Caco-2 (cell line): ENCODE data around the gene HARS1. TPM values are rescaled to one million over a fixed set of nuclear protein-coding genes. Genes with fewer than 3 reads are reported as not detected.

Experiments
- BruUV-seq: library from RNA; stranded (reverse); fragments of 400-500 nt; replicated peaks from 2 replicates; lab custom pipeline; 2021; lab: Mats Ljungman, UMichigan
- CTCF ChIA-PET: fragments of 300-600 bp; sonication (Branson Sonifier 250); formaldehyde crosslinking; loops from one replicate; lab custom pipeline; 2022; ENCODE audit warnings: antibody characterized with exemption; lab: Charles Lee
- POLR2A ChIA-PET: fragments of 300-600 bp; sonication (Branson Sonifier 250); formaldehyde crosslinking; loops from one replicate; lab custom pipeline; 2022; ENCODE audit warnings: antibody characterized with exemption; lab: Charles Lee
- DNase-seq, 2 experiments: peaks; one replicate each; pipeline versions ENCODE4 v3.0.0 to v3.0.0-alpha.2; 2020 to 2022
- H3K27me3 ChIP-seq: replicated peaks from 2 replicates; pipeline ENCODE4 v1.6.0; 2011; ENCODE audit warnings: low read length; ENCODE audit not compliant: control insufficient read depth, insufficient read depth
- H3K36me3 ChIP-seq: 2 replicates; pipeline ENCODE4 v1.5.1; 2011; ENCODE audit warnings: low read length; ENCODE audit not compliant: control insufficient read depth, insufficient read depth
- H3K4me1 ChIP-seq: fragments of 250-450 bp; sonication (Bioruptor Pico); 2 replicates; pipeline ENCODE4 v1.5.1; 2020; ENCODE audit warnings: mild to moderate bottlenecking
- H3K4me3 ChIP-seq: 2 replicates; pipeline ENCODE4 v1.5.1; 2011; ENCODE audit warnings: low read depth, mild to moderate bottlenecking, control low read depth, low read length
- H3K9me3 ChIP-seq: fragments of 250-450 bp; sonication (Bioruptor Pico); 2 replicates; pipeline ENCODE4 v1.5.1; 2020; ENCODE audit warnings: mild to moderate bottlenecking, moderate library complexity
- H3K27ac Mint-ChIP-seq: one replicate; pipeline ENCODE4 v1.8.0; 2022; ENCODE audit warnings: mixed read lengths; ENCODE audit not compliant: unreplicated experiment
- H3K27me3 Mint-ChIP-seq: one replicate; pipeline ENCODE4 v1.8.0; 2022; ENCODE audit warnings: mixed read lengths; ENCODE audit not compliant: insufficient read depth, unreplicated experiment
- H3K36me3 Mint-ChIP-seq: one replicate; pipeline ENCODE4 v1.8.0; 2022; ENCODE audit warnings: mild to moderate bottlenecking, mixed read lengths; ENCODE audit not compliant: insufficient read depth, unreplicated experiment
- H3K4me1 Mint-ChIP-seq: one replicate; pipeline ENCODE4 v1.8.0; 2022; ENCODE audit warnings: low read depth, mixed read lengths; ENCODE audit not compliant: unreplicated experiment
- H3K4me3 Mint-ChIP-seq: one replicate; pipeline ENCODE4 v1.8.0; 2022; ENCODE audit warnings: mild to moderate bottlenecking, moderate library complexity, mixed read lengths; ENCODE audit not compliant: unreplicated experiment
- H3K9me3 Mint-ChIP-seq: one replicate; pipeline ENCODE4 v1.8.0; 2022; ENCODE audit warnings: mixed read lengths; ENCODE audit not compliant: unreplicated experiment
- CTCF ChIP-seq, 2 experiments: fragments of 200-600 bp in 1 of 2; IDR thresholded peaks; 1 replicate in 1 of 2; 2 replicates in 1 of 2; pipeline versions ENCODE4 v1.5.1 to v1.8.0; 2011 to 2022; ENCODE audit warnings: antibody characterized with exemption in 1 of 2, control low read depth in 1 of 2, inconsistent platforms in 1 of 2, low read depth in 1 of 2, low read length in 1 of 2, mild to moderate bottlenecking in 1 of 2, moderate library complexity in 1 of 2; ENCODE audit not compliant: insufficient read depth in 1 of 2, severe bottlenecking in 1 of 2, unreplicated experiment in 1 of 2
- intact Hi-C: fragments of 100-400 bp; cut with micrococcal nuclease; formaldehyde crosslinking; loops from one replicate; pipeline ENCODE4 v1.10.0; 2022; ENCODE audit not compliant: unreplicated experiment
- total RNA-seq: library from RNA; stranded (reverse); gene quantifications from 2 replicates; pipeline ENCODE4 v1.2.3, GENCODE V29; 2022

HARS1 gene
- total RNA-seq, 1 experiment from 2014 or later, result 83.5 TPM

GRCh38 chr5:140633501-140633900, 57.7 kb downstream of the HARS1 start:
- ChIA-PET CTCF (interaction anchor here (1.6 kb wide), 1 partner anchor 86 kb away, joined by 5 read pairs; the partner anchor contains the start of gene EIF4EBP3), POLR2A (interaction anchor here (0.5 to 1.0 kb wide), 2 partner anchors 76 to 986 kb away, joined by 3 to 5 read pairs; partner anchors contain the start of gene SRA1)
- Histone ChIP-seq H3K27me3 (no peaks in the 10 kb centered on the region), H3K4me1 (peaks cover 17% of the 10 kb centered on the region), H3K9me3 (peaks cover 10% of the 10 kb centered on the region), H3K36me3 (no peaks in the 10 kb centered on the region), H3K4me3 (peak overlapping the region; percentile 49)
- TF ChIP-seq CTCF (IDR thresholded peaks at IDR 0.05; ENCODE audit: insufficient read depth in 1 of 2, low read depth in 1 of 2, low read length in 1 of 2, severe bottlenecking in 1 of 2, unreplicated experiment in 1 of 2), result no peak
- Mint-ChIP-seq H3K4me1 (peaks cover 17% of the 10 kb centered on the region), H3K9me3 (no peaks in the 10 kb centered on the region), H3K27me3 (no peaks in the 10 kb centered on the region), H3K27ac (no peak overlapping the region), H3K4me3 (peak overlapping the region; percentile 88), H3K36me3 (peaks cover 25% of the 10 kb centered on the region)
- intact Hi-C loops, result loop anchor here (1.0 kb wide), 1 partner anchor 86 kb away; the partner anchor contains the start of gene EIF4EBP3
- DNase-seq, result no peak
- BruUV-seq, result TSS peak; percentile 21

DNA sequence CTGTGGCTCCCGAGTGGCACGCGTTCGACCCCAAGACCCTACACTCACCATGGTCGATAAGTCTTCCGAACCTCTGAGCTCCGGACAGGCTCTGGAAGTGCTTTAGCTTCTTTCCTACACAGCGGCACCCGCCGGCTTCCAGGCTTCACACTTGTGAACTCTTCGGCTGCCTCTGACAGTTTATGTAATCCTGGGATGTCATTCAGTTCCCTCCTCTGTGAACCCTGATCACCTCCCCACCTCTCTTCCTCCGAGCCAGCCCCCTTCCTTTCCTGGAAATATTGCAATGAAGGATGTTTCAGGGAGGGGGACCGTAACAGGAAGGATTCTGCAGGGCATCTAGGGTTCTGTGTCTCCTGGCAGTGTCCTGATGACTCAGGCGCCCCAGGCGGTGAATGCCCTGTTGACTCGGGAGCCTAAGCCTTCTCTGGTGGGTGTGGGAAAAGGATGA, 58.1 kb downstream of the HARS1 start, which contains the start of gene CD14:
TSS of gene CD14 (minus strand) at position 155 of the 451 bp plus-strand sequence. CDS start at position 51, 104 bp downstream.
- peaks cover 14% of the 10 kb centered on the region for H3K9me3 ChIP-seq
- peak within 1 kb of the TSS; percentile 49 for H3K4me3 ChIP-seq
- H3K36me3 Mint-ChIP-seq, result peaks cover 21% of the 10 kb centered on the region
- no peaks in the 10 kb centered on the region for H3K27me3 ChIP-seq
- H3K4me3 Mint-ChIP-seq, result peak within 1 kb of the TSS; percentile 88
- H3K9me3 Mint-ChIP-seq, result no peaks in the 10 kb centered on the region
- peaks cover 17% of the 10 kb centered on the region for H3K4me1 ChIP-seq
- no peaks in the 10 kb centered on the region for H3K36me3 ChIP-seq
- peak; percentile 65 to 68 for DNase-seq
- no peak for TF ChIP-seq CTCF (IDR thresholded peaks at IDR 0.05; ENCODE audit: insufficient read depth in 1 of 2, low read depth in 1 of 2, low read length in 1 of 2, severe bottlenecking in 1 of 2, unreplicated experiment in 1 of 2)
- BruUV-seq, result no TSS peak
- H3K4me1 Mint-ChIP-seq, result peaks cover 12% of the 10 kb centered on the region
- peak within 1 kb of the TSS; percentile 79 for H3K27ac Mint-ChIP-seq
- no peaks in the 10 kb centered on the region for H3K27me3 Mint-ChIP-seq
- ChIA-PET CTCF (interaction anchor here (1.6 kb wide), 1 partner anchor 85 kb away, joined by 5 read pairs; the partner anchor contains the start of gene EIF4EBP3), POLR2A (interaction anchor here (0.5 to 1.1 kb wide), 4 partner anchors 14 to 986 kb away, joined by 3 to 21 read pairs (median 4); partner anchors contain the start of genes IK, NDUFA2 and SRA1)
- intact Hi-C loops, result loop anchor here (1.0 kb wide), 1 partner anchor 86 kb away; the partner anchor contains the start of gene EIF4EBP3

- DNase-seq, result peak; percentile 58 to 59
- H3K4me3 Mint-ChIP-seq, result peak overlapping the region; percentile 88
These were observed 58.7 kb downstream of the HARS1 start for GRCh38 chr5:140632366-140633020.

More at GRCh38 chr5:140632366-140633020, 58.7 kb downstream of the HARS1 start:
- Mint-ChIP-seq H3K36me3 (peaks cover 16% of the 10 kb centered on the region), H3K27me3 (no peaks in the 10 kb centered on the region), H3K9me3 (no peaks in the 10 kb centered on the region), H3K4me1 (peaks cover 7% of the 10 kb centered on the region), H3K27ac (peak overlapping the region; percentile 79)
- H3K9me3 ChIP-seq, result peaks cover 18% of the 10 kb centered on the region
- H3K27me3 ChIP-seq, result no peaks in the 10 kb centered on the region
- no peak for TF ChIP-seq CTCF (IDR thresholded peaks at IDR 0.05; ENCODE audit: insufficient read depth in 1 of 2, low read depth in 1 of 2, low read length in 1 of 2, severe bottlenecking in 1 of 2, unreplicated experiment in 1 of 2)
- intact Hi-C loops, result loop anchor here (1.0 kb wide), 2 partner anchors 68 to 85 kb away; partner anchors contain the start of genes APBB3, EIF4EBP3 and SLC35A4
- H3K36me3 ChIP-seq, result no peaks in the 10 kb centered on the region
- BruUV-seq, result TSS peak; percentile 1
- peaks cover 12% of the 10 kb centered on the region for H3K4me1 ChIP-seq
- POLR2A ChIA-PET, result interaction anchor here (0.6 to 1.1 kb wide), 3 partner anchors 15 to 163 kb away, joined by 4 to 21 read pairs (median 5); partner anchors contain the start of genes IK, NDUFA2 and SRA1
- peak overlapping the region; percentile 49 for H3K4me3 ChIP-seq
- CTCF ChIA-PET, result interaction anchor here (0.6 to 1.6 kb wide), 2 partner anchors 85 to 1520 kb away, joined by 4 to 5 read pairs; partner anchors contain the start of gene EIF4EBP3
